HG02759 (cell line): ENCODE data around the gene DYRK3.

Source experiments
- ATAC-seq: cut with Tn5 transposase; IDR thresholded peaks from one replicate; pipeline ENCODE4 v1.9.1; 2021; ENCODE audit warnings: mild to moderate bottlenecking, moderate library complexity; ENCODE audit not compliant: unreplicated experiment

DYRK3 gene

DNA sequence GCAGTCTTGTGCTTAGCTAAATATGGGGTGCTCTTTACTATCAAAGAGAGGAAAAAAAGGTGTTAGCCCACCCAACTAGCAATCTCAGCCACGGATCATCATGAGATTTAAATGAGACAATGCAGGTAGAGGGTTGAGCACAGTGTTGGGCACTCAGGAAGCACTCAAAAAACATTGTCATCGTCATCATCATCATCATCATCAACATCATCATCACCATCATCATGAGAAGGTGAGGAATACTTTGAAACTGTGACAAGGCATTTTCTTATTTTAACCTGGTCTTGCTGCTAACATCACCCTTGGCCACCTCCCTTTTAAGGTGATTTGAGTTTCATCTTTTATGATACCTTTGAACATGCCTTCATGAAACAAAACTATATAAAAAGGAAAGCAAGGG is 46.0 kb downstream of the DYRK3 start:
- ATAC-seq: no peak

DNA sequence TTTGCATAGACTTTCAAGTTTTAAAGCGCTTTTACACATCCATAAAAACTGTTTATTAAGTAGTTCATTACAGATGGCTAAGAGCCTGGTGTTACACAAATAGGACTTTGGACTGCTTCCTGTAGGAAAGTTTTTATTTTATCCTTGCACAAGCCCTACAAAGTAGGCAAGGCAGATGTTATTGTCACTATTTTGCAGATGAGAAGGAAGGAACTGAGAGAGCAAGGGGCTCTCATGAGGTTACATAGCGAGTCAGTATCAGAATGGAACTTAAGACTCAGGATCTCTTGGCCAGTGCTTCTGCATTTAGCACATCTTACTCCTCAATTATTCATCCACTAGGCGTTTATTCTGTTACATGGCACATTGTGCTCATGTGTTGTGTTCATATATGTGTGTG is 46.8 kb downstream of the DYRK3 start:
- ATAC-seq: no peak

DNA sequence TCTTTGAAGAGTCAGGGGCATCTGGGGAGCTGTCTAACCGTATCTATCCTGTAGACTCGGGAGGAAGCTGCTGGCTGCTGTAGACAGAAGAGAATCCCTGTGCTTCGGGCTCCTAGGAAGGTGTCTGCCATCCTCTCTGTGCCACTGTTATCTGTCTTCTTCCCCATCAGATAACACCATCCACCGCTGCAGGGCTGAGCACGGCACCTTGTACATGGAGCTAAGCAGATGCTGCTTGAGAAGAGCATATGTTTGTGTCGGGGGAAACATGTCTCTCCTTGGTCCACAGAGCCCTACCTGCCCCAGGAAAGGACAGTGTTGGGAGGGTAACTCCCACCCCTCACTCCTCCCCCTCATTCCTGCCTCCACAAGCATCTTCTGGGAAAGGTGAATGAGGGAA is 48.0 kb downstream of the DYRK3 start:
- no peak for ATAC-seq

DNA sequence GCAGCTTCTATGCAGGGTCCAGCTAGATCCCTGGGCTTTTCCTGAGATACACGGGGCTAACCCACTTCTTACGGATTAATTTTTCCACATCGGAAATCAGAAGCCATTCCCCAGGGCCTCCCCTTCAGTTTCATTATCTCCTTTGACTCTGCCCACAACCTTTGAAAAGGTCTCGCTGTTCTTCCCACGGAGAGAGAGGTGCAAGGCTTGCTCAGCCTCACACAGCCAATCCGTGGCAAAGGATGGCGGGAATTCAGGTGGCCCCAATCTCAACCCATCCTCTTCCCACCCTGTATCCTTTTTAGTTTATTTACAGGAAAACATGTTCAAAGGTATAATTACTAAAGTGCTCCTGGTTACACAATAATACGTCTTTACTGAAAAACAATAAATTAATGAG is 48.7 kb downstream of the DYRK3 start:
- no peak for ATAC-seq

DNA sequence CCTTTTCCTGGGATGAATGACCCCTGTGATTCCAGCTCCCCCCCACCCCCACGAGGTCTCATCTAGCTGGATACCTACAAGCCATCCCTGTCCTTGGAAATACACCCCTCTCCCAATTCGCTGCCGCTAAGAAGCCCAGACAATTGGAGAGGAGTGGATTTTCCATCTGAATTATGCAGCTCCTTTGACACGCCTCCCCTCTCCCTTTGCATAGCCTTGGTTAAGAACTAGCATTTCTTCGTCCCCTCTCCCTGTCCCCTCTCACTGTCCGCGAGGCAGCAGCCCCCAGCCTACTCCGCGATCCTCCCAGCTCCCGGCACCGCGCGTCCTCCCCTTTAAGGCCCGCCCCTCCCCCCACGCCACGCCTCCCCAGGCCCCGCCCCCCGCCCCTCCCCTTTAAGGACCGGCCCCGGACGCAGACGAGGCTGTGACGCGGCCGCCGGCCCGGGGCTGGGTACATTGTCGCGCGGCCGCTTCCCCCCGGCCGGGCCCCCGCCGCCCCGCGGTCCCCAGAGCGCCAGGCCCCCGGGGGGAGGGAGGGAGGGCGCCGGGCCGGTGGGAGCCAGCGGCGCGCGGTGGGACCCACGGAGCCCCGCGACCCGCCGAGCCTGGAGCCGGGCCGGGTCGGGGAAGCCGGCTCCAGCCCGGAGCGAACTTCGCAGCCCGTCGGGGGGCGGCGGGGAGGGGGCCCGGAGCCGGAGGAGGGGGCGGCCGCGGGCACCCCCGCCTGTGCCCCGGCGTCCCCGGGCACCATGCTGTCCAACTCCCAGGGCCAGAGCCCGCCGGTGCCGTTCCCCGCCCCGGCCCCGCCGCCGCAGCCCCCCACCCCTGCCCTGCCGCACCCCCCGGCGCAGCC is 49.4 kb downstream of the DYRK3 start, which contains the start of gene MAPKAPK2:
Gene MAPKAPK2 (plus strand): TSS at position 428 of the 856 bp plus-strand sequence. CDS start 325 bp downstream, at position 753.
- ATAC-seq: peak; percentile 52

DNA sequence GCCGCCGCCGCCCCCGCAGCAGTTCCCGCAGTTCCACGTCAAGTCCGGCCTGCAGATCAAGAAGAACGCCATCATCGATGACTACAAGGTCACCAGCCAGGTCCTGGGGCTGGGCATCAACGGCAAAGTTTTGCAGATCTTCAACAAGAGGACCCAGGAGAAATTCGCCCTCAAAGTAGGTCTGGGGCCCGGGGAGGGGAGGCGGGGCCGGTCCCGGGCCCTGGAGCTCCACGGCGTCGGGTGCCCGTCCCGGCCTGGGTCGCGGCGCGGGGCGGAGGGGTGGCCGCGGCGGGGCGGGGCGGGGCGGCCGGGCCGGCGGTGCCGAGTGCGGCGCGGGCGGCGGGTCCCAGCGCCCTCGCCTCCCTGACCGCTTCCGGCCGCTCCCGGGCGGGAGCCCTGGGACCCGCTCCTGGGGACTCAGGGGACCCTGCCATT is 50.0 kb downstream of the DYRK3 start:
- ATAC-seq: peak; percentile 39

DNA sequence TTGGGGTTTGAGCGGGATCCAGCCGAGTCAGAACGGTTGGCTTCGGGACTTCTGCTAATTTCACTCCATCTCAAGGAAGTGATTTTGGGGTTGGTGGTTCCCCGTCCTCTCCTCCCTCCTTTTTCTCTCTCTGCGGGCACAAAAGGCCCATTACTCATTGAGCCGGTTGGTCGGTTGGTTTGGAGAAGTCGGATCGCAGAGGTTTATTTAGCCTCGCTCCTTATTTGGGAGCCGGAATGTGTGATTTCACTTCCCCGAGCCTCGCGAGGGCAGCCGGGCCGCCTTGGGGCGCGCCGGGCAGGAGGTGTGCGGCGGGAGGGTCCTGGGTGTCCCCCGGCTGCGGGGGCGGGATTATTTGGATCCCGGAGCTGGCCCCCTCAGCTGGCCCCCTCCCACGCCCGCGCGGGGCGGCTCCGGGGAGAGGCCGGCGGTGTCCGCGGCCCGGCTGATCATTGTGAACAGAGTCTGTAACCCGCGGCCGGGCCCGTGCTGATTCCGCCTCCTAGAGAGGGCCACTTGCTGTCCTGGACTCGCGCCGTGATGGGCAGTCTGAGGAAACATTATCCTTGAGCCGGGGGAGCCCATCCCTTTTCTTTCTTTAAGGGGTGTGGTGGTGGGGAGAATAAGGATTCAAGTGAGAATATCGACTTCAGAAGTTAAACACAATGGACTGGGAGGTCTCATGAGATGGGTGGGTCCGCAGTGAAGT is 50.6 kb downstream of the DYRK3 start:
- ATAC-seq: peak; percentile 33

DNA sequence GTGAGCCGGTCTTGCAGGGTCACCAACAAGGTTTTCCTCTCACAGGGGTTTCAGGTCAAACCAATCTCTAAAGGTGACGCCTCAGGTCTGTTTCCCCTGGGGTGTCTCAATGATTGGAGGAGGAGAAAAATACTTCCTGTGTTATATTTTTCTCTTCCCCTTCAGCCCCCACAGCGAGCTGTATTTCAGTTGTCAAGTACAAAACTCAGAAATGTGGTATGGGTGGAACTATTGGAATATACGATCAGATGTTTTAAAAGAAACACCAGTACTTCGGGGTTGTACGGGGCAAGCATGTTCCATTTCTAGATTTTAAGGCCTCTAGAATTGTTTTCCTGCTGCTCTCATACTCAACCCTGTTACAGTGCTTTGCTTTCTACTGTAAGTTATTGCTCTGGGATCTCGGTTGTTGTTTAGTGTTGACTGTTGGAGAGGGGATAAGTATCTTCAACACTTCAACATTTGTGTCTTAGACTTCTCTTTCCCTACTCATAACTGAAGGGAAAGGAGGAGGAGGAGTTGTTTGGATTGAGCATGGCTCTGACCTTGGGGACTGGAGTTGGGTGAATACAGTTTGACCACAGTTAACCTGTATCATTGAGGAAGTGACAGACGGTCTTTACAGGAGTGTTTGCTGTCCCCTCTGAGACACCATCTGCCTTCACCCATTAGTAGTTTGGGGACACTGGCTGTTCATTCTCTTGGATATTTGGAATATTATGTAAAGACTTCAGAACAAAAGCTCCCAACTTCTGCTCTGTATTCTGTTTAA is 51.3 kb downstream of the DYRK3 start:
- peak; percentile 24 for ATAC-seq

DNA sequence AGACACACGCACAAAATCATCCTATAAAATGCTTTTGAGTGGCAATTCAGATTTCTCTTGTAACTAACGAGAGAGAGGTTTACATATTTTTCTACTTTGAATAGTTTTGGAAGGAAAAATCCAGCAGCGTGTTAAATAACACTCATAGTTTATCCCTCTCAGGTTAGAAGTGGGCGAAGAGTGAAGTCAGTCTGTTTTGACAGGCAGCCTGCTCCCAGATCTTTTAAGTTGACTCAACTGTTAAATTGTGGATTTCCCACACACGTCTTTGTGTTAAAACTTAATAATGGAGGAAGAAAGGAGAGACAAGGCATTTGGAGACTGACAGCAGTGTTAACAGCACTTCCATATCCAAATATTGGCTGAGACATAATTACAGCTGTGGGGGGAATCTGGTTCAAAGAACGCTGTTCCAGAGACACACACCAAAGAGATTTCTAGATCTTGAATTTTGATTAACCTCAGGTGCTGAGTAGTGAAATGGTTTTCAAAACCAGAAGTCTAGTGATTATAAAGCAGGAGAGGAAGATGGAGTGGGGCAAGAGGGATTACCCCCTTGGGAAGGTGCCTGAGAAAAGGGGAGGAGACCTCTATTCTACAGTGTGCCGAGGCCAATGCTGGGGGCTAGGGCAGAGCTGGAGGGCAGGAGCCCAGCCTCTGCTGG is 52.0 kb downstream of the DYRK3 start:
- ATAC-seq: no peak

DNA sequence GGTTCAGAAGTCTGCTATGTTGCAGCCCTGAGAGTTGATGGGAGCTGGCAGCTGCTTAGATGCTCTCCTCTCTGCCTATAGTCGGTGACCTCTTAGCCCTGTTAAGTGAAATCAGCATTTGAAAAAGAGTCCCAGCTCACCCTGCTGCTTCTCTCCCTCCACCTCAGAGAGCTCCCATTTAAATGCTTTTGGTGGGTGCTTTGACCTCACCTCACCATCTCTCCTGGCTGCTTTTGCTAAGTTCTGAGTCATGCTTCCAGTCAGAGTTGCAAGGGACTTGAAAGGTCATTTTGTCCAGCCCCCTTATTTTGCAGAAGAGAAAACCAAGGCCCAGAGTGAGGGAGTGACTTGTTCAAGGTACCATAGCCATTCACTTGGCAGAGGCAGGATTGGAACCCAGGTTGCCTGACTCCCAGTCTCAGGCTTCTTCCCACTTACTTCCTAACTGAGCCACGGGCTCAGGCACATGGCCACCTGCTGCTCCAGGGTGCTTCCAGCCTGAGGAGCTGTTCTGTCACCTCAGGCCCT is 52.6 kb downstream of the DYRK3 start:
- no peak for ATAC-seq

DNA sequence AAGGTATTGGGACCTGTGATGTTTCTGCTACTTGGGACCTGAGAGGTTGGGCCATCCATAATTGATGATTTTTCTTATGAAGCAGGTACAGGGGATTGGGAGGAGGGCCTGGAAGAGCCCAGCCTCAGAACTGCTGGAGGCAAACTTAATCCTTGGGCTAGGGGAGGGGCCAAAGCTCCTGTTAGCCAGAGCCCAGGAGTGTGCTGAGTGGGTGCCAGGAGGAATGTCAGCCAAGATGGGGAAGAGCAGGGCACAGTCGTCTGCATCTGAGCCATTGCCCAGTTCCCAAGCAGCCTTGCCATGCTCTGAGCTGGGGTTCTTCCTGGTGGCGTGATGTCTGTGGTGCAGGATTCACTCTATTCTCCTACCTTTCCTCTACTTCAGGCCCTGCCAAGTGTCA is 55.2 kb downstream of the DYRK3 start:
- ATAC-seq: no peak

DNA sequence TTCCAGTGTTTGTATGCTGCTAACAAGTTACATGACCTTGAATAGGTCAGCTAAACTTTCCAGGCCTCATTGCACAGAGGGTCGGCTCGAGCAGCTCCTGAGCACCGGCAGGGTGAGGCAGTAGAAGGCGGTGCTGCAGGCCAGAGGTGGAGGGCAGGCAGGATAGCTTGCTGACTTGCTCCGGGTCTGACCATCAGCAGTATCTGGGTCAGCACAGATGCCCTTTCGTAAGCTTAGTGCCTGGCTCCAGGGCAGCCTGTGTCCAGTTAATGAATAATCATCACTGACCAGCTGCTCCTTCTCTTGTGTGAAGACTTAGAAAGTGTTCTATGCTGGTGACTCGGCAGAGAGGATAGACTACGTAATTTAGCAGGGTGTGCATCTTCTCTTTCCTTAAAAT is 56.3 kb downstream of the DYRK3 start:
- ATAC-seq: no peak

DNA sequence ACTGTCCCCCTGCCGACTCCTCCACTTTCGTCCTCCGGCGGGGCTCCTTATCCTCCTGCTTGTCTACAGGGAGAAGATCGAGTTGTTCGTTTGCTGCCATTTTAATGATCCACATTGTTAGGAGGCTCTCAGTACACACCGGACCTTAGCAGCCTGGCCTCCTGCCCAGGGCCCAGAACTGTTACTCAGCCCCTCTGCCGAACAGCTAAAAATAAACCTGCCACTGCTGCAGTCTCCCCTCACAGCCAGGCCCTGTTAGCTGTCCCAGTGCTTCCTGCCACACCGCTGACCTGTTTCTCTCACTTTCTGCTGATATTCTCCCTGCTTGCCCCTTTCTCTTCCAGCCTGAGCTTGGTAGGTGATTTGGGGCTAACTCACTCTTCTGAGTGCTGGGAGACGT is 57.7 kb downstream of the DYRK3 start:
- ATAC-seq: no peak

DNA sequence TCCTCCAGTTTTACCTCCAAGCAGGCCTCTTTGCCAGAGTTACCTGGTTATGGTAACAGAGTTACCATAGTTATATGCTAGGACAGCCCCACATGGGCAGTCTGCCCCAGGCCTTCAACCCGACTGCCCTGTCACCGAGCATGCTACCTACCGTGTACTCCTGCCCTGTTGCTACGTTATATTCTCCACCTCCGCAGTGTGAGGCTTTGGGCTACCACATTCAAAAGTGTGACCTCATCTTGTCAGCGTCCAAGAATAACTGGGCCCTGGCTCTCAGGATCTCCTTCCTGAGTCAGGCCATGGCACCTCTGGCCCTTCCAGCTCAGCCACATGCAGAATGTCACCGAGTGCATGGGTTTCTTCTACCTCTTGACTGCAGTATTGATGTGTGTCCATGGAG is 58.3 kb downstream of the DYRK3 start:
- no peak for ATAC-seq

DNA sequence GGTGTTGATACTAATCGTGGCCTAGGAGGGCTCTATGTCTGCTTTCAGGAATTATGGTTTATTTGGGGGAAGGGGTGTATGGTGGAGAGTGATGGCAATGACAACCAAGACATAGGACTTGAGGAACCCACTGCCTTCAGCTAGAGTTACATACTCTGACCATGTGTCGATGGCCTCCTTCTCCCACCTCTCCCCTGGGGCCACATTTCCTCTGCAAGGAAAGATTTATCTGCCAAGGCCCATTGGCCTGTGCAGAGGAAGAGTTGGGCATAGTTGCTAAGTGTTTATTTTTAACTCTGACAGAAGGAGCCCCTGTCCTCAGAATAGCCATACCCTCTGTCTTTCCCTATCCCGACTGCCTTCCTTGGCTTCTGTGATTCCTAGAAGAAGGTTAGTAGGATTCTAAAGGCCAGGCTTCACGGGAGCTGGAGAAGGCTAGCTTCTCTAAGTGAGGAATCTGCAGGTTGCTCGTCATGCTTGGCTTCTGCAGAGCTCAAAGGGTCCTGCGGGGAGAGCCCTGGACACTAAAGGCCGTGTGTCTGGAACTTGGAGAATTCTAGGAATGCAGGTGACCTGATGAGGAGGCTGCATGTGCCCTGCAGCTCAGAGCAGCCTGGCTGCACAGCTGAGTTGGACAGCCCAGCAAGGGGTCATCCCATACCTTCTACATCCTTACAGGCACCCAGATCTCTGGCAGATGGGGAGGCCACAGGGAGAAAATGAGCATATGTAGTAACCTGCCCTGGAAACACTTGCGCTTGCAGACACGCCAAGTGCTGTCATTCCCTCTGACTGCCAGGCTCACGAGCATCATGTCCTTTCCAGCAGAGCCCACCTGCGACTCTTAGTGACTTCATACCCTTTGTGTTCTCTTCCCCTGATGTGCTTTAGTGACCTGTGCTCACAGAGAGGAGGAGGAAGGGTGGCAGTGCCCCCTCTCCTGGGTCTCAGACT is 59.1 kb downstream of the DYRK3 start:
- ATAC-seq: no peak

DNA sequence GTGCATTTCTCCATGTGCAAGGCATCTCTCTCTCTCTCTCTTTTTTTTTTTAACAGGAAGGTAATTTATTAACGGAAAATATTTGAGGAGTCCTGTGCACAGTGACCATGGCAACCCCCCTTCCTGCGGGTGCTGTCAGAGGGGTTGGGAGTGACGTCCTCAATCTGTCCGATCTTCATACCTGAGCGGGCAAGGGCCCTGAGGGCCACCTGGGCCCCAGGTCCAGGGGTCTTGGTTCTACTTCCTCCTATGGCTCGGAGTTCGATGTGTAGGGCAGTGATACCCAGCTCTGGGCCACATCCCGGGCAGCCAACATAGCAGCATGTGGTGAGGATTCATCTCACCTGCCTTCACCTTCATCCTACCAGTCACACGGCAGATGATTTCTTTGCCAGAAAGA is 60.4 kb downstream of the DYRK3 start:
- ATAC-seq: no peak

DNA sequence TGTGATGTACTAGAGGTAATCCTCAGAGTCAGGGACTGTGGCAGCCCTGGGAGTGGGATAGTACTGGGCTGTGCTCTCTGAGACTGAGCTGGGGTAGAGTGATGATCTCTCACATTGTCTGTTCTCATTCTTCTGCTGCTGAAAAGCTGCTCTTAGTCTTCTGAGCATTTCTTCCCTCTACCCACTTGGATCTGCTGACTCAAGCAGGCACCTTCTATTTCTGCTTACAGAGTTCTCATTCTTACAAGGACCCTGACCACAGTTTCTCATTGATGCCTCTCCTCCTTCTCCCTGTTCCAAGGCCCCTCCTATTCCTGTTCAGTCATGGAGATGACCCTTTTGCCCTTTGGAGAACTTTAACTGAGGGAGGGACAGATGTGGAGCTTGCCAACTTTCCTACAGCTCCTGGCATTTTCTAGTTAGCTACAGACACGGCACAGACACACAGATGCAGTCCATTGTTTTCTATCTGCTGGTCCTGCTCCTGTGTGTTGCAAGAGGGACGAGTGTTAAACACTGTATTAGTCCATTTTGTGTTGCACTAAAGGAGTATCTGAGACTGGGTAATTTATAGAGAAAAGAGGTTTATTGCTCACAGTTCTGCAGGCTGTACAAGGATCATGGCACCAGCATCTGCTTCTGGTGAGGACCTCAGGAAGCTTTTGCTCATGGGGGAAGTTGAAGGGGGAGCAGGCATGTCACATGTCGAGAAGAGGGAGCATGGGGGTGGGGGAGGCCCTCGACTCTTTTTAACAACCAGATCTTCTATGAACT is 61.7 kb downstream of the DYRK3 start:
- no peak for ATAC-seq

DNA sequence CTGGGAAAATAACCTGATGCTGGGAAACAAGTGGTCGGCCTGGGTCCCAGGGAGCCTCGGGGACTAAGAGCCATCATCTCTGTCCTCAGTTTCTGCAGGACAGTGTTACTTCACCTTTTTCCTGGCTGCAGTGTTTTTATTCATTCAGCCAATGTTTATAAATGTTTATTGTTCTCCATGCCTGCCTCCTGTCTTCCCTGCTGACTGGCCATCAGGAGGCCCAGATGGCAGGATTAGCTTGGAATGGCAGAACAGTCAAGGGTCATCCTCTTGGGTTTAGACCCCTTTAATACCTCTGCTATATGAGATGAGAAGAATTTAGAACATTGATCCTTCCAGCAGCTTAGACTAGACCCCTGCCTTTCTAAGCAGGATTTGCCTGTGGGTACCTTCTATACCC is 62.7 kb downstream of the DYRK3 start:
- ATAC-seq: no peak
